ENCODE data around the gene SH3BP5L.

Gene SH3BP5L

DNA sequence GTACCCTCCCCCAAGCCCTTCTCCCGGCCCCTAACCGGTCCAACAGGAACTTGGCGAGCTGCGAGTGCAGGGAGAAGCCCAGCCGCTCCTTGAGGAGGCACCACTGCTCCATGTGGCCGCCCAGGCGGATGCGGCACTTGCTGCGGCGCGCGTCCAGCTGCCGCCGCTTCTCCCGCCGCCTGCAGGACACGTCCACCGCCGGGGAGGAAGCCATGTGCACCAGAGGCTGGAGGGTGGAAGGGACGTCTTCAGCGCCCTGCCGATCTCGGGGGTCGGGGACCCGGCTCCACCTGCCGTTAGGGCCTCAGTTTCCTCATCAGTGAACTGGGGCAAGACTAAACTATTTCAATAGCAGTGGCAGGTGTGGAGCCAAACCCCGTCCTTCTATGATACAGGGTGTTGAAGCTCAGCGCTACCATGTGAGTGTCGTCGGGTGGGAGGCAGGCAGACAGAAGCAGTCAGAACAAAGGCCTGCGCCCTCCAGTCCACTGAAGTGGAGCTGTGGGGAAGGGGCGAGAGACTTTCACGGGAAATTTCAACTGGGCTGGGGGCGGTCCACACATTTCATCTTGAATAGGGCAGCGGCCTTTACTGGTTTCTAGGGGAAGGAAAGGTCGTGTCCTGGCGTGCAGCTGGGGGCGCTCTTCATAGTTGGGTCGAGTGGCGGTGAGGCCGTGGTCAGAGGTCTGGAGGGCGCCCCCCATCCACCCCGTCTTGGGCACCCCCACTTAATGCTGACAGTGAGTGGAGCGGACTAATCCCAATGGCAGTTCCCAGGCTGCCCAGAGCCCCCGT is 32.6 kb upstream of the SH3BP5L start:
- TF ChIP-seq, protein P1, sequence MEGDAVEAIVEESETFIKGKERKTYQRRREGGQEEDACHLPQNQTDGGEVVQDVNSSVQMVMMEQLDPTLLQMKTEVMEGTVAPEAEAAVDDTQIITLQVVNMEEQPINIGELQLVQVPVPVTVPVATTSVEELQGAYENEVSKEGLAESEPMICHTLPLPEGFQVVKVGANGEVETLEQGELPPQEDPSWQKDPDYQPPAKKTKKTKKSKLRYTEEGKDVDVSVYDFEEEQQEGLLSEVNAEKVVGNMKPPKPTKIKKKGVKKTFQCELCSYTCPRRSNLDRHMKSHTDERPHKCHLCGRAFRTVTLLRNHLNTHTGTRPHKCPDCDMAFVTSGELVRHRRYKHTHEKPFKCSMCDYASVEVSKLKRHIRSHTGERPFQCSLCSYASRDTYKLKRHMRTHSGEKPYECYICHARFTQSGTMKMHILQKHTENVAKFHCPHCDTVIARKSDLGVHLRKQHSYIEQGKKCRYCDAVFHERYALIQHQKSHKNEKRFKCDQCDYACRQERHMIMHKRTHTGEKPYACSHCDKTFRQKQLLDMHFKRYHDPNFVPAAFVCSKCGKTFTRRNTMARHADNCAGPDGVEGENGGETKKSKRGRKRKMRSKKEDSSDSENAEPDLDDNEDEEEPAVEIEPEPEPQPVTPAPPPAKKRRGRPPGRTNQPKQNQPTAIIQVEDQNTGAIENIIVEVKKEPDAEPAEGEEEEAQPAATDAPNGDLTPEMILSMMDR (IDR thresholded peaks at IDR 0.05) = peak; percentile 29 to 30
- DNase-seq = peak; percentile 52 to 86
- Histone ChIP-seq H3K27me3 (no peaks in the 10 kb centered on the region), H3K4me1 (peaks cover 0 to 30% (median 22%) of the 10 kb centered on the region in 4 donors), H3K27ac (peak overlapping the region; percentile 88 to 96), H3K36me3 (peaks cover 0 to 19% (median 0%) of the 10 kb centered on the region in 3 donors), H3K9me3 (no peaks in the 10 kb centered on the region), H3K4me3 (peak overlapping the region; percentile 55 to 58)
- intact Hi-C loops (cut with DNase I; ENCODE audit: low total_unique reads) = loop anchor here (2.0 kb wide), 1 partner anchor 19 kb away; the partner anchor contains the start of gene ZNF672

DNA sequence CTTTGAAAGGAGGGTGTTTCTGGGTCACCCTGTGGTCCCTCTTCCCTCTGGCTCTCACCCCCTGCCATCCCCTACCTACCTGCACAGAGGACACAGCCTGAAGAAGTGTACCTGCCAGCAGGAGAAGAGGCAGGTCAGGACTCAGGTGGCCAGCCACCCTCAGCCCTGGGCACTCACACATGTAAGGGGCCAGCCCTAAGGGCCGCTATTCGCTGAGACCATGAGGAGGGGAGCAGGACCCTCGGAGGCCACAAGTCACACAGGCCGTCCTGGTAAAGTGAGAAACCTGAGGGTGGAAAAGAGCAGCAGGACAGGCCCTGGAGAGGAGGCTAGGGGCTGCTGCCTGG is 32.0 kb upstream of the SH3BP5L start:
- H3K9me3 ChIP-seq = no peaks in the 10 kb centered on the region
- peak overlapping the region; percentile 55 to 58 for H3K4me3 ChIP-seq
- peaks cover 0 to 28% (median 19%) of the 10 kb centered on the region in 4 donors for H3K4me1 ChIP-seq
- no peaks in the 10 kb centered on the region for H3K27me3 ChIP-seq
- peak overlapping the region; percentile 88 to 96 for H3K27ac ChIP-seq
- no peak for DNase-seq
- TF ChIP-seq, protein P1 (IDR thresholded peaks at IDR 0.05) = no peak
- intact Hi-C loops (cut with DNase I; ENCODE audit: low total_unique reads) = loop anchor here (2.0 kb wide), 1 partner anchor 19 kb away; the partner anchor contains the start of gene ZNF672
- peaks cover 0 to 23% (median 0%) of the 10 kb centered on the region in 3 donors for H3K36me3 ChIP-seq

DNA sequence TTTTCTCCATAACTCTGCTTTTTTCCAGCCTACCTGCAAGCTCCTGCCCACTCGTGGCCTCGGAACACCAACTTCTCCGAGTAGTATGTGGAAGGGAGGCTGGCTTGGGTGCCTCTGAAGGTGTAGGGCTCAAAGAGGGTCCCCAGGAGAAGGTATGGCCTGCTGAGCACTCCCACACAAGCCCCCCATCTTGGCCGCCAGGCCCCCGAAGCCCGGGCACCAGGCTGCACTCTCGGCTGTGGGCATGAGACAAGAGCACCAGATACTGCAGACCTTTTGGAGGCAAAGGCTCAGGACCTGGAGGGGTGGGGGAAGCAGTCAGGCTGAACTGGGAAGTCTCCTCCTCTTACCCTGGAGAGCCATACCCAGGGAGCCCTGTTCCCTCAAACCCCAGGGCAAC is 31.5 kb upstream of the SH3BP5L start:
- Histone ChIP-seq H3K4me1 (peaks cover 0 to 24% (median 16%) of the 10 kb centered on the region in 4 donors), H3K36me3 (peaks cover 0 to 23% (median 0%) of the 10 kb centered on the region in 3 donors), H3K27me3 (no peaks in the 10 kb centered on the region), H3K27ac (no peak overlapping the region), H3K4me3 (no peak overlapping the region), H3K9me3 (no peaks in the 10 kb centered on the region)
- DNase-seq = peak in 1 of 2 donors; percentile 52
- intact Hi-C loops (cut with DNase I; ENCODE audit: low total_unique reads) = no loop called here
- TF ChIP-seq, protein P1 (IDR thresholded peaks at IDR 0.05) = no peak

- no peaks in the 10 kb centered on the region for H3K27me3 ChIP-seq
- peaks cover 0 to 31% (median 4%) of the 10 kb centered on the region in 3 donors for H3K36me3 ChIP-seq
- intact Hi-C loops (cut with DNase I; ENCODE audit: low total_unique reads) = no loop called here
- TF ChIP-seq, protein P1 (IDR thresholded peaks at IDR 0.05) = no peak
- no peaks in the 10 kb centered on the region for H3K9me3 ChIP-seq
- H3K4me3 ChIP-seq = no peak overlapping the region
- peaks cover 0 to 24% (median 16%) of the 10 kb centered on the region in 4 donors for H3K4me1 ChIP-seq
- no peak overlapping the region for H3K27ac ChIP-seq
- peak in 1 of 2 donors; percentile 39 for DNase-seq
Observed at GRCh38 chr1:248856176-248856575, 30.5 kb upstream of the SH3BP5L start.

GRCh38 chr1:248855580-248855979 is 29.9 kb upstream of the SH3BP5L start:
- TF ChIP-seq, protein P1 (IDR thresholded peaks at IDR 0.05) = no peak
- no peak overlapping the region for H3K4me3 ChIP-seq
- H3K4me1 ChIP-seq = peaks cover 0 to 24% (median 16%) of the 10 kb centered on the region in 4 donors
- H3K36me3 ChIP-seq = peaks cover 2 to 37% (median 10%) of the 10 kb centered on the region in 3 donors
- intact Hi-C loops (cut with DNase I; ENCODE audit: low total_unique reads) = no loop called here
- no peak overlapping the region for H3K27ac ChIP-seq
- H3K27me3 ChIP-seq = no peaks in the 10 kb centered on the region
- DNase-seq = peak in 1 of 2 donors; percentile 58
- H3K9me3 ChIP-seq = no peaks in the 10 kb centered on the region

Data from tibial artery (tissue), 4 donors.